GM19395 (cell line): ENCODE data around the gene INTS11.
"Not testable (repeated sequence)": the region's sequence is repeated elsewhere in the genome, so short reads cannot be mapped to it uniquely, and the experiment has no call there.

Experiments used
- ATAC-seq: cut with Tn5 transposase; IDR thresholded peaks from one replicate; pipeline ENCODE4 v1.9.1; 2021; ENCODE audit warnings: mild to moderate bottlenecking, moderate library complexity; ENCODE audit not compliant: unreplicated experiment

INTS11 gene

GRCh38 chr1:1331068-1331965 is 6.9 kb upstream of the INTS11 start, which contains the start of gene TAS1R3:
Gene TAS1R3, plus strand, starts transcription at chr1:1331280. Its CDS starts 66 bp downstream, at chr1:1331346.
- no peak for ATAC-seq

DNA sequence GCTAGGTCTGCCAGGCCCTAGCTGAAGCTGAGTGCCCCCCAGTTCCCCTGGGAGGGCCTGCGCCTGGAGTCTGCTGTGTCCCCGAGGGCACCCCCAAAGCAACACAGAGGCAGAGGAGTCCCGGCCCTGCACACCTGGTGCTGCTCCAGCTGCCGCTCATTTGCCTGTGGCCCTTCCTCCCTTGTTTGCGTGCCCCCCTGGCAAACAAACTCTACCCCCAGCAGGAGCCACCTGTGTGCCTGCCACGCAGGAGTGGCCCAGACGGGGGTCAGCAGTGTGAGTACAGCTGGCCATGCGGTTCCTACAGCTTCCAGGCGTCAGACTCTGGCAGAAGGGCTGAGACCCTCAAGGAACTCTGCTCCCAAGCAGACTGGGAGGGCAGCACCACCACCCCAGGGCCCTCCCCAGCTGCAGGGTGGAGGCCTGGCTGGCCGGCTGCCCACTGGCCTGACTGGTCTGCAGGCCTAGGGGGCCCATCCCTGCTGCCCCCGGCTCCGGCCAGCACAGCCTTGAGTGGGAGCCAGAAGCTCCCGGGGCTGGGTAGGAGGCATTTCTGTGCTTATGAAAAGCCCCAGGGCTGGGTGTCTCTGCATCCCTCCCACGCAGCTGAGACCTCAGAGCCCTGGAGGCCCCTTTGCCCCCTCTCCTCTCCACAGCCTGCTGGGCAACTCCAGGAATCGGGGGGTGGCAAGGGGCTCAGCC is 6.1 kb upstream of the INTS11 start:
- ATAC-seq, result no peak

DNA sequence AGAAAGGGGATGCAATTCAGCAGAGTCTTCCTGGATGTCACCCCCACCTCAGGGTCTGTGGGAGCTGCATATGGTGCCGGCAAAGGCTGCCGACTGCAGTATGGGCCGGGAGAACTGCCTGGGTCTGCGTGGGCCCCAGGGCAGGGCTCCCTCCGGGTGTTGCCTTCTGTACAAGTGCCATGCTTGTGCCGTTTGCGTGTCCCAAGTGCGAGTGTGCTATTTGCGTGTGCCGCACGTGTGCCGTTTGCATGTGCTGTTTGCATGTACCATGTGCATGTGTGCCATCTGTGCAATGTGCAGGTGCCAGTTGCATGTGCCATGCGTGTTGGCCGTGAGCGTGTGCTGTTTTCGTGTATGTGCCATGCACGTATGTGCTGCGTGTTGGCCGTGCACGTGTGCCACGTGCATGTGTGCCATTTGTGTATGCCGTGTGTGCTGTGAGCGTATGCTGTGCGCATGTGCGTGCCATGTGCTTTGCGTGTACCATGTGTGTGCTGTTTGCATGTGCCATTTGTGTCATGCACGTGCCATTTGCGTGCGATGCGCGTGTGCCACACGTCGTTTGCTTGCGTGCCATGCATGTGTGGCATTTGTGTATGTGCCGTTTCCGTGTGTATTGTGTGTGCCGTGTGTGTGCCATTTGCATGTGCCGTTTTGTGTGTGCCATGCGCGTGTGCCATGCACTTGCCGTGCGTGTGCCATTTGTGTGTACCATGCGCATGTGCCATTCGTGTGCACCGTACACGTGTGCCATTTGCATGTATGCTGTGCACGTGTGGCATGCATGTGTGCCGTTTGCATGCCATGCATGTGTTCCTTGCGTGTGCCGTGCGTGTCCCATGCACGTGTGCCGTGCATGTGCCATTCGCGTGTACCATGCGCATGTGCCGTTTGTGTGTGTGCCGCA is 5.1 kb upstream of the INTS11 start:
- ATAC-seq, result no peak

DNA sequence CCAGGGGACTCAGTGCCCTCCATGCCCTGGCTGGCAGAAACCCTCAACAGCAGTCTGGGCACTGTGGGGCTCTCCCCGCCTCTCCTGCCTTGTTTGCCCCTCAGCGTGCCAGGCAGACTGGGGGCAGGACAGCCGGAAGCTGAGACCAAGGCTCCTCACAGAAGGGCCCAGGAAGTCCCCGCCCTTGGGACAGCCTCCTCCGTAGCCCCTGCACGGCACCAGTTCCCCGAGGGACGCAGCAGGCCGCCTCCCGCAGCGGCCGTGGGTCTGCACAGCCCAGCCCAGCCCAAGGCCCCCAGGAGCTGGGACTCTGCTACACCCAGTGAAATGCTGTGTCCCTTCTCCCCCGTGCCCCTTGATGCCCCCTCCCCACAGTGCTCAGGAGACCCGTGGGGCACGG is 3.8 kb upstream of the INTS11 start:
- ATAC-seq, result no peak

DNA sequence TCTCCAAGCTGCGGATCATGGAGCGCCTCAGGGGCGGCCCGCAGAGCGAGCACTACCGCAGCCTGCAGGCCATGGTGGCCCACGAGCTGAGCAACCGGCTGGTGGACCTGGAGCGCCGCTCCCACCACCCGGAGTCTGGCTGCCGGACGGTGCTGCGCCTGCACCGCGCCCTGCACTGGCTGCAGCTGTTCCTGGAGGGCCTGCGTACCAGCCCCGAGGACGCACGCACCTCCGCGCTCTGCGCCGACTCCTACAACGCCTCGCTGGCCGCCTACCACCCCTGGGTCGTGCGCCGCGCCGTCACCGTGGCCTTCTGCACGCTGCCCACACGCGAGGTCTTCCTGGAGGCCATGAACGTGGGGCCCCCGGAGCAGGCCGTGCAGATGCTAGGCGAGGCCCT is 2.8 kb upstream of the INTS11 start:
- ATAC-seq, result no peak

DNA sequence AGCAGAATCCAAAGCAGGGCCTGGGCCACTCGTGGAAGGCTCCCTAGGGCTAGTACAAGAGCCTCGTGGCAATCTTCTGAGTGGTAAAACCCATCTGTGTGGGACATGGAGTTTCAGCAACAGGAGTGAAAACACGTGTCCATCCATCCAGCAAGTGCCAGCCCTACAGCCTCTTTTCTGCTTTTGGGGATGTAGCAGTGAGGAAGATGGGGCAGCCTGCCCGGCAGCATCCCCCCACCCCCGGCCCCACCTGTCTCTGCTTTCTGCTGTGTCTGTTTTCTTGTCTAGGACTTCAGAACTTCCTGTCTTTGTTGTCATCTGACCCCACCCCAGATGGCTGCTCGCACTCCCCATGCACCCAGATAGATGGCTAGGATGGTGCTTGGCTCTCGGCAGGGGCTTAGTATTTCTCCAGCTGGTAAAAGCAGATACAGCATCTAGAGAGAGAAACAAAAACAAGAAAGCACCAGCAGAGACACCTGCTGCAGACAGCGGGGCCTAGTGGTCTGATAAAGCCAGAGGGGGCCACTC is 1.7 kb upstream of the INTS11 start:
- ATAC-seq, result no peak

GRCh38 chr1:1325288-1326074 is 1.0 kb upstream of the INTS11 start:
- no peak for ATAC-seq

- ATAC-seq, result peak; percentile 30
These were observed 356 bp downstream of the INTS11 start for GRCh38 chr1:1324084-1324523.

DNA sequence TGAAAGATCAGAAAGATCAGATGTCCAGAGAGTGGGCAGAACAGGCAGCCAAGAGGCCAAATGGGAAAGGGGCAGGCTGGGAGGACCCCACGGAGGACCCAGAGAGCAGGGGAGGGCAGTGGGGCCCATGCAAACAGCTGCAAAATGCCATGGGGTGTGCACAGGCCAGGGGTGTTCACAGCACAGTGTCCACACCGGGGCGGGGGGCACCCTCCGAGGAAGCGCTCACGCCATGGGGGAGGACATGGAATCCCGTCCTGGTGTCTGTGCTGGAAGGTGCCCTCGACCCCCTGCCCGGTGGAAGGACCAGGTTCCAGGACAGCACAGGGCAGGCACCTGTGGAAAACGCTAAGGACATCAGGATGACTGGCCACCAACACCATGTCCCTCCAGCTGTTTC is 1.5 kb downstream of the INTS11 start:
- ATAC-seq, result no peak

DNA sequence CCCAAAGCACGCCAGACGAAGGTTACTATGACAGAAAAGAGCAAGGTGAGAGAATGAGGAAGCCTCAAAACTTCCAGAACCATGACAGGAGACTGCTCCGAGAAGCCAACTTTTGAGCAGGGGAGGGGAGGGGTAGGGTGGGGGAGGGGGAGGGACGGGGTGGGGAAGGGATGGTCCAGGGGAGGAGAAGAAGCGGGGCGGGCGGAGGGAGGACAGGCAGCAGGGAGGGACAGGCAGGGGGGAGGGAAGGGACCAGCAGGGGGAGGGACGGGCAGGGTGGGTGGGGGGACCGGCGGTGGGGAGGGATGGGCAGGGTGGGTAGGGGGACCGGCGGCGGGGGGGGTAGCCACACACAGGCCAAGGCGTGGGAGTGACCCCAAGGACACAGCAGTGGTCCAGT is 2.0 kb downstream of the INTS11 start:
- no peak for ATAC-seq

DNA sequence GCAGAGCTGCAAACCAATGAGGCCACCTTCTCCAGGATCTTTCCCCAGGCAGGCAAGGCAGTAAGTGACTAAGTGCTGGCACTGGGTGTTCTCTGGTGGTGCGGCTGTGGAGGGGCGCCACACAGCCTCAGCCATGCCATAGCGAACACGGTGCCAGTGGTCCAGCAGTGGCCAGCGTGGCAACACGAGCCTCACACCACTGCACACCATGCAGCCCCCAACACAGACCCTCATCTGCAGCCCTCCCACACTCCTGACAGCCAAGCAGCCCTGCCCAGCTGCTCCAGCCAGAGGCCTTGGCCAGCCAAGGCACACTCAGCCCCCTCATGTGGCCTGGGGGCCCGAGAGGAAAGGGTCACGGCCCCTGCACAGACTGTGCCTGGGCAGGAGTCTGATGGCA is 3.0 kb downstream of the INTS11 start:
- no peak for ATAC-seq

DNA sequence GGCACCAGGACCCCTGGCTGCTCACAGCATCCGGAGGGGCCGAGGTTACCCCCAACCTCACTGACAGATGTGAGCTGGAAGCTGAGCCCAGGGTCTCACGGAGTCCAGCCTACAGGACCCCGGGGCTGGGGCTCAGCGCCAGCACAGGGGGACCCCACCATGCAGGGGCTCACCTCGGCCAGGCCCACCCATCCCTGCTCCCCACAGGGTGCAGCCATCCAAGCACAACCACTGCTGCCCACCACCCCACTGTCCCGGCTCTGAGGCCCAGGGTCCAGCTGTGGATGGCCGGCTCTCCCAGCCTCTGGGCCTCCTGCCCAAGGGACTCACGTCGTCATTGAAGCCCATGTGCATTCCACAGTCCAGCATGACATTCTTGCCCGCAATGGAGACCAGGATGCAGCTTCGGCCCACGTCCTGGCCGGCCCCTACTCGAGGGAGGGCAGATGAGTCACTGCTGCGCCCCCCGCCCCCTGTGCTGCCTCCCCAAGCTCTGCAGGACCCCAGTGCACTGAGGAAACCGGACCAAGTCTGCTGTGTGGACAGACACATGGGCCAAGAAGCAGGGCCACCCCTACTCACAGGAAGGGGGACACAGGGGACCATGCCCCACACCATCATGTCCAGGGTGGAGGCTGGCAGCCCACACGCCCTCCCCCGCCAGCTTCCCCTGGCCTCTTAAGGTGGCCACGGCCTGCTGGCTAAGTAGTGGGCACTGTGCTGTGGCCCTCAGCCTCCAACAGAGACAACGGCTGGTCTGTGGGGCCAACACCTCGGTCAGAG is 3.6 kb downstream of the INTS11 start:
- ATAC-seq, result no peak

DNA sequence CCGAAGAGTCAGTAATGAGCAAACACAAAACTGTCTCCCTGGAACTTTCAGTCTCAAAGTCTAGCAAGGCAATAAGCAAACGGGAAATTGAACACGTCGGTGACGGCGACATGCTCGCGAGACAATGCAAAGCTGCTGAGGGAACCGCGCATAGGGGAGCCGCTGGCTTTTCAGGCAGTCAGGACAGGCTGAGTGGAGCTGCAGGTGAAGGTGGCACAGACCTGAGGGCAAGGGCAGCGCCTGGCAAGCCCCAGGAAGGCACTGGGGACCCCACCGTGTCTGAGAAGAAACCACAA is 4.9 kb downstream of the INTS11 start:
- no peak for ATAC-seq

DNA sequence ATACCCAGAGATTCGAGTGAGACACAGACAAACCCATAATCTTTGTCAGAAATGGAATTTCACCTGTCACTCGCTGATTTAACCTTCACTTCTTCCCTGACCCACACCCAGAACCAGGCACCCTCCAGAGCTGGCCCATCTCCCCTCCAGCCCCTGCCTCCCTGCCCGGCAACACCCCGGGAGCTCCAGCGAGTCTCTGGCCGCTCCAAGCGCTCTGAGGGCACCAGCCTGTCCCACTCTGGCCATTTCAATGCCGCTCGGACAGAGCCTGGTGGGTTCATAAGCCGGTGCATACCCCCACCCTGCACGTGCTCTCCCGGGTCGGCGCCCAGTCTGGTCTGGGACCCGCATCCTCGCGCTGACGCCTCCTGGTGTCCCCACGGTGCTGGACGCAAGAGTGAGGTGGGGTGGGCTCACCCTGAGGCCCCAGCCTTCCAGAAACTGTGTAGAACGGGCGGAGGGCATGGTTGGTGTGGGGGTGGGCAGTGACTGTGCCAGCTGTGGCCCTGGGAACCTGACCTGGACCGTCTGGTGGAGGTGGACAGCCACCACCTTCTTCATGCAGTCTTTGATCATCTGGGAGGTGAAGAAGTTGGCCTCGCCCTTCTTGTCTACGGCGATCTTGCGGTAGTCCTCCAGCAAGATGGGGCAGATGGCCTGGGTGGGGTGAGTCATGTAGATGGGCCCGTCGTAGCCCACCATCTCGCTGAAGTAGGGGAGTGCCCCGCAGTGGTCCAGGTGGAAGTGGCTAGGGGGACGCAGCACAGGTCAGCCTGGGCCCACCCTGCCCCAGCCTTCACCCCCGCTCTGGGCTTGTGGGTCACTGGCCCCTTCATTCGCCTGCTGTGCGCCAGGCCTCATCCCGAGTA is 5.4 kb downstream of the INTS11 start:
- ATAC-seq, result no peak

DNA sequence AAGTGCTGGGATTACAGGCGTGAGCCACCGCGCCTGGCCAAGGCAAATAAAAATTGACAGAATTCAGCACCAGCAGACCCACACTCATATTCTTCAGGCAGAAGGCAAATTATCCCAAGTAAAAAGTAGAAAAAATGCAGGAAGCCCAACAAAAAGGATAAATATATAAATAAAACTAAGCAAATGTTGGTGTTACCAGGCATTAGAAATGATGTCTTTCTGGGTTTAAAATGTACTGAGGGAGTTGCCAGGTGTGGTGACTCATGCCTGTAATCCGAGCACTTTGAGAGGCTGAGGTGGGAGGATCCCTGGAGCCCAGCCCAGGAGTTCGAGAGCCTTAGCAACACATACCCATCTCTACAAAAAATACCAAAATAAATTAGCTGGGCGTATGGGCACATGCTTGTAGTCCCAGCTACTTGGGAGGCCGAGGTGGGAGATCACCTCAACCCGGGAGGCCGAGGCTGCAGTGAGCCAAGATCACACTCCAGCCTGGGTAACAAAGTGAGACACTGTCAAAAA is 6.3 kb downstream of the INTS11 start:
- ATAC-seq, result no peak

DNA sequence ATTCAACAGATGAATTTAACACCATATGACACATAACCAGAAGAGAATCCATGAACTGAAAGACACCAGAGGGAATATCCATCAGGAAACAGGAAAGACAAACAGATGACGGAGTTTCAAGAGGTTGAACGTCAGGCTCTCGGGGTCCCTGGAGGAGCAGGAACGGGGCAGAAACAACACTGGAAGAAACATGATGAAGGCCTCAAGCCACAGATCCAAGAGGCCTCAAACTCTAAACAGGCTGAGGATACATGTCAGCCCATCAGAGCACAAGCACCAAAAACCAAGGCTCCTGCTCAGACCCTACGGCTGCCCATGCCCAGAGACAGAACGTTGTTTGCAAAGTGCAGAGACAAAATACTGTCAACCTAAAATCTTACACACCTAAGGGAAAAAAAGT is 7.0 kb downstream of the INTS11 start:
- ATAC-seq, result no peak

DNA sequence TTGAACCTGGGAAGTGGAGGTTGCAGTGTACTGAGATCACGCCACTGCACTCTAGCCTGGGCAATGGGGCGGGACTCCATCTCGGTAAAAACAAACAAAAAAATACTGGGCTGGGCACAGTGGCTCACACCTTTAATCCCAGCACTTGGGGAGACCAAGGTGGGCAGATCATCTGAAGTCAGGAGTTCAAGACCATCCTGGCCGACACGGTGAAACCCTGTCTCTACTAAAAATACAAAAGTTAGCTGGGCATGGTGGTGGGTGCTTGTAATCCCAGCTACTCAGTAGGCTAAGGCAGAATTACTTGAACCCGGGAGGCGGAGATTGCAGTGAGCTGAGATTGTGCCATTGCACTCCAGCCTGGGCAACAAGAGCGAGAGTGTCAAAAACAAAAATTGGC is 8.3 kb downstream of the INTS11 start:
- ATAC-seq, result not testable (repeated sequence)

- no peak for ATAC-seq
These were observed 9.0 kb downstream of the INTS11 start for GRCh38 chr1:1315435-1315954.
